Testis (tissue), 3 donors: ENCODE data around the gene RSPH1. TPM values are rescaled to one million over a fixed set of nuclear protein-coding genes. Genes with fewer than 3 reads are reported as not detected.

Experiments
- DNase-seq: peaks from one replicate; pipeline ENCODE4 v3.0.0-alpha.2; 2019
- H3K27ac ChIP-seq, 2 donors: fragments of 200-600 bp; sonication (generic); one replicate each; pipeline ENCODE4 v1.5.1; 2019
- H3K27me3 ChIP-seq: fragments of 200-600 bp; sonication (generic); one replicate; pipeline ENCODE4 v1.5.1; 2019
- H3K36me3 ChIP-seq: fragments of 200-600 bp; sonication (generic); one replicate; pipeline ENCODE4 v1.5.1; 2017; ENCODE audit warnings: low read depth; ENCODE audit errors: missing control alignments
- H3K4me1 ChIP-seq: fragments of 200-600 bp; sonication (generic); one replicate; pipeline ENCODE4 v1.5.1; 2019
- H3K4me3 ChIP-seq, 2 donors: fragments of 200-600 bp; sonication (generic); one replicate each; pipeline ENCODE4 v1.5.1; 2017 to 2019
- H3K9me3 ChIP-seq: fragments of 200-600 bp; sonication (generic); one replicate; pipeline ENCODE4 v1.5.1; 2017
- CTCF ChIP-seq, 3 experiments: fragments of 450-650 bp in 2 of 3; fragments of 200-600 bp in 1 of 3; sonication (generic) in 1 of 3; IDR thresholded peaks; one replicate each; pipeline ENCODE4 v1.5.1; 2016 to 2019; ENCODE audit warnings: antibody characterized with exemption in 3 of 3, mild to moderate bottlenecking in 2 of 3, moderate library complexity in 1 of 3
- POLR2A ChIP-seq: fragments of 450-650 bp; IDR thresholded peaks from one replicate; pipeline ENCODE4 v1.6.1; 2017; ENCODE audit warnings: antibody characterized with exemption, mild to moderate bottlenecking, moderate library complexity
- WGBS, 2 donors: methylation state at CpG; one replicate each; pipeline ENCODE4 v1.1.5; 2018; 5-methylcytosine and 5-hydroxymethylcytosine counted together
- intact Hi-C: fragments of 100-400 bp; cut with DNase I; formaldehyde crosslinking; loops from one replicate; pipeline ENCODE4 v1.15.1; 2023; ENCODE audit warnings: low total_unique reads
- polyA plus RNA-seq: library from polyadenylated mRNA; stranded (reverse); fragments of 350-450 nt; fragmentation: Illumina TruSeq; extraction: RNeasy Lipid Tissue Mini Kit (QIAGEN cat#74804); gene quantifications from one replicate; pipeline ENCODE4 v1.2.3, GENCODE V29; 2014; ENCODE audit warnings: low read depth, low replicate concordance; ENCODE audit not compliant: insufficient read depth
- total RNA-seq, 2 donors: library from RNA; depleted of rRNA; stranded (reverse); fragments of >200 nt; gene quantifications; one replicate each; pipeline ENCODE4 v1.2.3, GENCODE V29; 2016

Gene RSPH1
- total and polyA plus RNA-seq, 3 donors from 2014 or later: 10.4 to 59.6 (median 20.8) TPM

DNA sequence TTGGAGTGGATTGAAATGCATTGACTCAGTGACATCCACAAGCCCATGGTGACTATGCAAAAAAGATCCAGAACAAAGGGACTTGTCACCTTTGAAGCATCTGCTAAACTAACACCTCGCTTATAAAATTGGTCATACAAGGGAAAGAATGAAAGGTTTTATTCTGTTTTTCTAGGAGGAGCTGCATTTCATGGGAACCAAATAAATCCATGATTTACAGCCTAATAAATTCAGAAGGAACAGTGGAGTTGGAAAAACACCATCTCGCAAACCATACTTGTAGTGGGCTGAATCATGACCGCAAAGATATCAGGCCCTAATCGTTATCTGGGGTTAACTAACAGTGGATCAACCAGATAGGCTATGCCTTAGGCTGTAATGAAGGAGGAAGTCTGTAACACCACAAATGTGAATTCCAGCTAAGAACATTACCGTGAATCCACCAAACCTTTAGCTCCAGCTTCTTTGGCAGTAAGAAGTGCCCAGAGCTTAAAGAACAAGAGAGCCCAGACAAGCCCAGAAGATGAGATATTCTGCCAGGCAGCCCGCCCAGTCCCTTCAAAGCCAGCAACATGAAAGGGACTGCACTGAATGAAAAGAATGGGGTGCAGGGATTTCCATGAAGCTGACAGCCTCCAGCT, 27.4 kb downstream of the RSPH1 start:
- TF ChIP-seq CTCF (IDR thresholded peaks at IDR 0.05) (no peak), POLR2A (no peak)
- no peak for DNase-seq
- WGBS, 2 donors: 81 to 85% methylated on average over 6 of the region's 6 CpGs
- Histone ChIP-seq H3K27me3 (no peaks in the 10 kb centered on the region), H3K9me3 (no peaks in the 10 kb centered on the region), H3K4me3 (no peak overlapping the region), H3K27ac (no peak overlapping the region), H3K36me3 (no peaks in the 10 kb centered on the region), H3K4me1 (no peaks in the 10 kb centered on the region)
- intact Hi-C loops: no loop called here

DNA sequence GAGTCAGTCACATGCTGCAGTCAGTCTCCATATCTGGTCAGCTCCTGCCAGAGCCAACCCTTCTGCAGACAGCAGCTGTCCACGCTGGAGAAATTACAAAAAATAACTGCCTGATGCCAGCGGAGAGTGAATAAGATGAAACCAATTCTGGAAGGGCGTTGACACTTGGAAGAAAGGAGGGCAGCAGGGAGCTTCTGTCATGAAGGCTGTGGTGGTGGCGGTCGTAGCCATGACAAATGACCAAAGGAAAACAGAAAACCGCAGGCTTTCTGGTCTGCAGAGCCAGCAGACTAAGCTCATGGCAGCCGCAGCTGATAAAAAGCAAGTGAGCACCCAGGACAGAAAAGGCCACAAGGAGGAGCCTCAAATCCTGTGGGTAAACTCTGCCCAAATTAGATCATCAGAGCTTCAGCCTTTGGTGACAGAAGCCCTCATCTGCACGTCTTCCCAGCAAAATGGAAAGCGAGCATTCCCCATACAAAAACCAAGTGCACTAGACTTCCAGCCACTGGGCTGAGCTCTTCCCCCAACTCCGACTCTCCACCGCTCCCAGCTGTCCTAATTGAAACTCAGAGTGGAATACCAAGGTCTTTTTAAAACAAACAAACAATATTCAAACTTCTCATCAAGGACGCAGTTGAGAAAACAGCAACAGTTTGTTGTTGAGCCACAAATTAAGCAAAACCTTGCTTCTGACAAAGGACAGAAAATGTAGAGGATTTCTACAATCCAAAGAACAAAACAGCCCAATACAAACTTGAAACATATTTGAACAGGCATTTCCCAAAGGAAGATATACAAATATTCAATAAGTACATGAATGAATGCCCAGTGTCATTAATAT, 28.7 kb downstream of the RSPH1 start:
- no peaks in the 10 kb centered on the region for H3K36me3 ChIP-seq
- no peak overlapping the region for H3K4me3 ChIP-seq
- no peaks in the 10 kb centered on the region for H3K9me3 ChIP-seq
- no peak overlapping the region for H3K27ac ChIP-seq
- TF ChIP-seq CTCF (IDR thresholded peaks at IDR 0.05): no peak
- TF ChIP-seq POLR2A: no peak
- no peak for DNase-seq
- no peaks in the 10 kb centered on the region for H3K27me3 ChIP-seq
- no peaks in the 10 kb centered on the region for H3K4me1 ChIP-seq
- intact Hi-C loops: no loop called here
- 60 to 65% methylated on average over 12 of the region's 12 CpGs for WGBS, 2 donors

DNA sequence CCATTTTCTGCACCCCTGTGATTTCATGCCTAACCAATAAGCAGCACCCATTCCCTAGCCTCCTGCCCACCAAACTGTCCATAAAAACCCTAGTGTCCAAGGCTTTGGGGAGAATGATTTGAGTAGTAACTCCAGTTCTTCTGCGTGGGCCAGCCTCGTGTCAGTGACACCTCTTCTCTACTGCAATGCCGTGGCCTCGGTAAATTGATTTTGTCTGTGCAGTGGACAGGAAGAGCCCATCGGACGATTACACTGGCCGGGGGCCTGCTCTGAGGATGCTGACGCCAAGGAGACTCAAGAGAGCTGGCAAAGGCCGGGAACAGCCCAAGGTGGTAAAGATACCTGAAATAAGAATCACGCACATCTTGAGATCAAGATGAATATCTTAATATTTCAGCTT, 29.3 kb downstream of the RSPH1 start:
- no peak for TF ChIP-seq CTCF (IDR thresholded peaks at IDR 0.05)
- TF ChIP-seq POLR2A: no peak
- intact Hi-C loops: no loop called here

GRCh38 chr21:42465803-42466127, 30.3 kb downstream of the RSPH1 start:
- intact Hi-C loops: no loop called here
- no peaks in the 10 kb centered on the region for H3K9me3 ChIP-seq
- no peaks in the 10 kb centered on the region for H3K4me1 ChIP-seq
- DNase-seq: no peak
- no peak overlapping the region for H3K4me3 ChIP-seq
- no peaks in the 10 kb centered on the region for H3K36me3 ChIP-seq
- TF ChIP-seq CTCF (IDR thresholded peaks at IDR 0.05): no peak
- no peak for TF ChIP-seq POLR2A
- no peaks in the 10 kb centered on the region for H3K27me3 ChIP-seq
- 81 to 89% methylated on average over 3 of the region's 3 CpGs for WGBS, 2 donors
- H3K27ac ChIP-seq: no peak overlapping the region

More for the DNA sequence above, 29.3 kb downstream of the RSPH1 start:
- H3K36me3 ChIP-seq: no peaks in the 10 kb centered on the region
- no peak overlapping the region for H3K27ac ChIP-seq
- H3K27me3 ChIP-seq: no peaks in the 10 kb centered on the region
- no peaks in the 10 kb centered on the region for H3K9me3 ChIP-seq
- DNase-seq: no peak
- H3K4me3 ChIP-seq: no peak overlapping the region
- no peaks in the 10 kb centered on the region for H3K4me1 ChIP-seq
- 92 to 96% methylated on average over 10 of the region's 10 CpGs for WGBS, 2 donors
